GM18517 (cell line): ENCODE data around the gene AGXT.

ENCODE experiments used
- ATAC-seq: cut with Tn5 transposase; IDR thresholded peaks from one replicate; pipeline ENCODE4 v1.9.1; 2021; ENCODE audit warnings: mild to moderate bottlenecking, moderate library complexity; ENCODE audit not compliant: unreplicated experiment

Gene AGXT

GRCh38 chr2:240868286-240869108 is at the start of gene AGXT:
Gene AGXT, plus strand, starts transcription at chr2:240868824. Its CDS starts 42 bp downstream, at chr2:240868866.
- ATAC-seq, result no peak

GRCh38 chr2:240819126-240819857 is 49.3 kb upstream of the AGXT start:
- ATAC-seq, result no peak

GRCh38 chr2:240819858-240820606 is 48.6 kb upstream of the AGXT start, which contains the start of gene KIF1A:
Gene KIF1A, minus strand, starts transcription at chr2:240820219. Its CDS starts 22,467 bp downstream, at chr2:240797752.
- ATAC-seq, result no peak

- ATAC-seq, result no peak
Measured at GRCh38 chr2:240820607-240821428, 47.8 kb upstream of the AGXT start.

GRCh38 chr2:240821429-240821778 is 47.2 kb upstream of the AGXT start:
- ATAC-seq, result no peak

- no peak for ATAC-seq
Measured at GRCh38 chr2:240822280-240822847, 46.3 kb upstream of the AGXT start.

GRCh38 chr2:240823449-240824336 is 44.9 kb upstream of the AGXT start:
- no peak for ATAC-seq

GRCh38 chr2:240825476-240825875 is 43.1 kb upstream of the AGXT start:
- no peak for ATAC-seq

- ATAC-seq, result peak; percentile 7
Measured at GRCh38 chr2:240831594-240832204, 36.9 kb upstream of the AGXT start.

GRCh38 chr2:240832205-240832727 is 36.4 kb upstream of the AGXT start:
- peak; percentile 63 for ATAC-seq

GRCh38 chr2:240832921-240833494 is 35.6 kb upstream of the AGXT start:
- no peak for ATAC-seq

- no peak for ATAC-seq
Measured at GRCh38 chr2:240833724-240834285, 34.8 kb upstream of the AGXT start.

- ATAC-seq, result no peak
Measured at GRCh38 chr2:240834377-240834975, 34.1 kb upstream of the AGXT start.

GRCh38 chr2:240835528-240835927 is 33.1 kb upstream of the AGXT start:
- no peak for ATAC-seq

- no peak for ATAC-seq
Measured at GRCh38 chr2:240836781-240837467, 31.7 kb upstream of the AGXT start.

GRCh38 chr2:240837621-240838020 is 31.0 kb upstream of the AGXT start:
- ATAC-seq, result no peak
